Mucosa of gallbladder (tissue), 1 donor: ENCODE results near the gene TMEM129. TPM values are rescaled to one million over a fixed set of nuclear protein-coding genes. Genes with fewer than 3 reads are reported as not detected.

Experiments used
- DNase-seq: peaks from one replicate; pipeline ENCODE4 v3.0.0-alpha.2; 2020; ENCODE audit warnings: low spot score
- total RNA-seq: library from RNA; stranded (reverse); gene quantifications from one replicate; pipeline ENCODE4 v1.2.1, GENCODE V29; 2021
- donor health status: DM: no; HTN: no; CAD: no.

The TMEM129 gene, protein sequence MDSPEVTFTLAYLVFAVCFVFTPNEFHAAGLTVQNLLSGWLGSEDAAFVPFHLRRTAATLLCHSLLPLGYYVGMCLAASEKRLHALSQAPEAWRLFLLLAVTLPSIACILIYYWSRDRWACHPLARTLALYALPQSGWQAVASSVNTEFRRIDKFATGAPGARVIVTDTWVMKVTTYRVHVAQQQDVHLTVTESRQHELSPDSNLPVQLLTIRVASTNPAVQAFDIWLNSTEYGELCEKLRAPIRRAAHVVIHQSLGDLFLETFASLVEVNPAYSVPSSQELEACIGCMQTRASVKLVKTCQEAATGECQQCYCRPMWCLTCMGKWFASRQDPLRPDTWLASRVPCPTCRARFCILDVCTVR
- 60.5 TPM for total RNA-seq

DNA sequence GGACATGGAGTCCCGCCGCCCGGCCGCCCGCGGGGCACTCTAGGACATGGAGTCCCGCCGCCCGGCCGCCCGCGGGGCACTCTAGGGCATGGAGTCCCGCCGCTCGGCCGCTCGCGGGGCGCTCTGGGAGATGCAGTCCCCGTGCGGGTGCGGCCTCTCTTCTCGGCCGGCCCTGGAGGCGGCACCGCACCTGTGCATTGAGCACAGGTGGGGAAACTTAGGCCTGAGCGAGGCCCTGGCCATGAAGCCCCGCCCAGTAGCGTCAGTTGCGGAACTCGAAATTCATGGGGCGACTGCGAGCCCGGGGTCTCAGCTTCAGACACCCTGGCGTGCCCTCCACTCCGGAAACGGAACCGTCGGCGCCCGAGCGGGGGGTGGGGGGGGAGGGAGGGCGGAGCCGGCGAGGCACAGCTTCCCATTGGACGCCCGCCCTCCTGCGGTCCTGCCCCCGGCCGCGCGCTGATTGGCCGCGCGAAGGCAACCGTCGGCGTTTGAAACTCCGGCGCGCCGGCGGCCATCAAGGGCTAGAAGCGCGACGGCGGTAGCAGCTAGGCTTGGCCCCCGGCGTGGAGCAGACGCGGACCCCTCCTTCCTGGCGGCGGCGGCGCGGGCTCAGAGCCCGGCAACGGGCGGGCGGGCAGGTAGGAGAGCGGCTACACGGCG is at the start of gene TMEM129, which contains the start of gene TACC3:
Gene TMEM129 (minus strand): TSS at position 321 of the 663 bp plus-strand sequence. CDS start 486 bp downstream, outside the sequence.
Gene TACC3 (plus strand): TSS at position 519 of the 663 bp plus-strand sequence. CDS start 1,901 bp downstream, outside the sequence.
- DNase-seq: peak; percentile 94

DNA sequence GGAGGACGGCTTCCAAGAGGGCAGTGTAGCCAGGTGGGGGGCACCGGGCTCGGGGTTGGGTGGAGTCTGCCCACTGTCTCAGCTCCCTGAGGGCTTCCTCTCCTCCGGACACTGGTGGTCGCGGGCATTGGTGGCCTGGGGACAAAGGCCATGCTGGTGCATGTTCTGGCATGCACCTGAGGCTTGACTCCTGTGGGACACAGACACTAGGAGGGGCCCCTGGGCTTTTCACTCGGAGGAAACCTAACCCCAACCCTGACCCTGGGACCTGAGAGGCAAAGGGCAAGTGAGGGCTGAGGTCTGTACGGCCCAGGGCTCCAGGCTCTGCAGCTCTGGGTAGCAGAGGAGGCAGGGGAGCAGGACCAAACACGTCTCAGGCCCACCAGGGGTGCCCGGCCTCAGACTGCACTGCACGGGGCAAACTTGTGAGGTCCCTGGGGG is 49.7 kb upstream of the TMEM129 start:
- DNase-seq: no peak

DNA sequence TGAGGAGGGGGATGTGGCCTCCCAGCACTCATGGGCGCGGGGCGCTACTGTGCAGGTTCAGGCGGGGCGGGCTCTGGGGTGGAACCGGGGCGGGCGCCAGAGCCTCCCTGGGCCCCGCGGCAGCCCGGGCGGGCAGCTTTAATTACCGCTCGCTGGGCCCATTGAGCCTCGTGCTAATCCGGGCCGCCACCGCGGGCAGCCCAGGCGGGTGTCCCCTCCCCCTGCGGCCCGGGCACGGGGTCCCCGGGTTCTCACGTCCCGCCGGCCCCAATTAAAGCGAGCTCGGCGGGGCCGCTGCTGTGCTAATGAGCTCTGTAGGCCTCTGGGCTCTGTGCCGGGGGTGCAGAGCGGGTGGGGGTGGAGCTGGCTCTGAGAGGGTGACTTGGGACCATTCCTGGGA is 49.1 kb upstream of the TMEM129 start:
- no peak for DNase-seq

DNA sequence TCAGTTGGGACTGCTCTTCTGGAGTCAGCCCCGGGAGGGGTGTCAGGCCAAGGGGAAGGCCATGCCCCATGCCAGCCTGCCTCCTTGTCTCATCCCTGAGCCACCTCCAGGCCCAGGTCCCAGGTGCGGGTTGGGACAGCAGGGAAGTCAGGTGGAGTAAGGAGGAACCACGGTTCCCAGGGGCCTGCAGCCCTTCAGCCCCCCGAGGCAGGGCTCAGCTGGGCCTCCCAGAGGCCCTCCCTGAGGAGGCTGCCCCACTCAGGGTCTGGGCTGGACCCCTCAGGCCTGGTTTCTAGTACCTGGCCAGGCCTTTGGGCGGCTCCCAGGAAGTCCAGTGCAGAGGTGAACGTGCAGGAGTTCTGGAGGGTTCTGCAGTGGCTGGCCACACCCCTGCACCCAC is 48.6 kb upstream of the TMEM129 start:
- no peak for DNase-seq

DNA sequence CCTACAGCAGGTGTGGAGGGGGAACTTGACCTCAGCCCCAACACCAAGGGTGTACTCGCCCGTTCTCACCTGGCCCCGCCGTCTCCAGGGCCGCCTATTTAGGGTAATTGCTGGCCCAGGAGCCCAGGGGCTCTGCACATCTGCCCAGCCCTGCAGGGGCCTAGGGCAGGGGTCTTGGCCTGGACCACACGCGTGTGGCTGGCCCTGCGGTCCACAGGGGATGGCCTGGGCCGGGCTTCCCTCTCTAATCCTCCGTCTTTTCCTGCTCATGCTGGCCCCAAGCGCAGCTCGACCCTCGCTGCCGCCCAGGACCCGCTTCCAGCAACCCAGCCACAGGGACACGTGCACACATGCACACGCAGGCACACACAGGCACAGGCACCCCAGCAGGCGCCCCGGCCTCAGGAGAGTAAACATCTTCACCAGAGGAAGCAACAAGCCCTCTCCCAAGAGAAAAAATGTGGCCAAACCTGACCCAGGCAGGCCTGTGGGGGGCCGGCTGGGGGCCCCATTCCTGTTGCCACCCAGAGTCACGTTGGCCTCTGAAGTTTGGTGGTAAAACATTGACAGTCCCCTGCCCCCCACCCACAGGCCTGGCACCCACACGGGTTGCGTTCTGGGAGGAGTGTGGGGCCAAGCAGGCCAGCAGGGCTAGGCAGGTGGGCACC is 47.4 kb upstream of the TMEM129 start:
- DNase-seq: peak; percentile 31

DNA sequence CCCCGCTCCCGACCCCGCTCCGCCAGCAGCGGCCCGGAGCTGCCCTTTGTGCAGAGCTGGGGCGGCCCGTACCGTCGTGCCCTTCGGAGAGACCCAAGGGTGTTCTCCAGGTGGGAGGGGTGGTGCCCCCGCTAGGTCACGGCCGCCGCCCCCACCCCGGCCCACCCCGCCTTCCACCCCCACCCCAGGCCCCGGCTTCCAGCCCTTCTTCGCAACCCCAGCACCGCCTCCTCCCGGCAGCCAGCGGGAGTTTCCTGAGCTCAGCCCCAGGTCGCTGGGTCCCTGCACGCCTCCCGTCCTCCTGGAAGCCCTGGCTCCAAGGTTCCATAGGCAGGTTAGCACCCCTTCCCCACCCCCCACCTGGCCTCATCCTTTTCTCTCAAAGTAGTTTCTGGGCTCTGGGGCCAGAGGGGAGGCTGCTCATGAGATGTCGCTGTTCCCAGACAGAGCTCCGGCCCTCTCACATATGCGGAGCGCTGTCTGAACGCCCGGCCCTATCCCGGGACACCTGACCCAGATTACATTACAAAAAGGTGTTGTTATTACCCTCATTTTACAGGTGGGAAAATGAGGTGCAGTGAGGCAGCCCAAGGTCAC is 46.7 kb upstream of the TMEM129 start:
- DNase-seq: no peak

DNA sequence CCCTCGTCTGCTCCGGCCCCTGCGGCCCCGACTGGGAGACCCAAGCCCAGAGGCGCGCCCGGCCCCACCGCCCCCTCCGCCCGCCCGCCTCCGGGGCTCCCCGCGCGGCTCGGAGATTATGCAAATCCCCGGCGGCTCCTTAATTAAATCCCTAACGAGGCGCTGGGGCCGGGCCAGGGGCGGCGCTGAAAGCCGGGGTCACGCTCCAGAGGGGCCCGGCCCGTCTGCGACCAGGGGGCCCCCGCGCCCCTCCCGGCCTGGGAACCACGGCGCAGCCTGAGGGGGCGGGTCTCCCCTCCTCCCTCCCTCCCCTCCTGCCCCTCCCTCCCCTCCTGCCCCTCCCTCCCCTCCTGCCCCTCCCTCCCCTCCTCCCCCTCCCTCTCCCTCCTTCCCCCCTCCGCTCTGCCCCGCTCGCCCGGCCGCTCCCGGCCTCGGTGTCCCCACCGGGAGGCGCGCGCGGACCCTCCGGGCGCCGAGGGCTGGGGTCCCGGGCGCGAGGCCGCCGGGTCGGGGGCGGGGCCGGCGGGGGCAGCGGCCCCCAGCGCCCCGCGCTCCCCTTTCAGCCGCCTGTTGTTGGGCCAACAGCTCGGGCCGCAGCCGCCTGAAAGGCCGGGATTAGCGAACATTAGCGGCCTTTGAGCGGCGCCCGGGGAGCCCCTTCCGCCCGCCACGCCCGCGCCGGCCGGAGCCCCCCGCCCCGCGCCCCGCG is 46.1 kb upstream of the TMEM129 start:
- no peak for DNase-seq

DNA sequence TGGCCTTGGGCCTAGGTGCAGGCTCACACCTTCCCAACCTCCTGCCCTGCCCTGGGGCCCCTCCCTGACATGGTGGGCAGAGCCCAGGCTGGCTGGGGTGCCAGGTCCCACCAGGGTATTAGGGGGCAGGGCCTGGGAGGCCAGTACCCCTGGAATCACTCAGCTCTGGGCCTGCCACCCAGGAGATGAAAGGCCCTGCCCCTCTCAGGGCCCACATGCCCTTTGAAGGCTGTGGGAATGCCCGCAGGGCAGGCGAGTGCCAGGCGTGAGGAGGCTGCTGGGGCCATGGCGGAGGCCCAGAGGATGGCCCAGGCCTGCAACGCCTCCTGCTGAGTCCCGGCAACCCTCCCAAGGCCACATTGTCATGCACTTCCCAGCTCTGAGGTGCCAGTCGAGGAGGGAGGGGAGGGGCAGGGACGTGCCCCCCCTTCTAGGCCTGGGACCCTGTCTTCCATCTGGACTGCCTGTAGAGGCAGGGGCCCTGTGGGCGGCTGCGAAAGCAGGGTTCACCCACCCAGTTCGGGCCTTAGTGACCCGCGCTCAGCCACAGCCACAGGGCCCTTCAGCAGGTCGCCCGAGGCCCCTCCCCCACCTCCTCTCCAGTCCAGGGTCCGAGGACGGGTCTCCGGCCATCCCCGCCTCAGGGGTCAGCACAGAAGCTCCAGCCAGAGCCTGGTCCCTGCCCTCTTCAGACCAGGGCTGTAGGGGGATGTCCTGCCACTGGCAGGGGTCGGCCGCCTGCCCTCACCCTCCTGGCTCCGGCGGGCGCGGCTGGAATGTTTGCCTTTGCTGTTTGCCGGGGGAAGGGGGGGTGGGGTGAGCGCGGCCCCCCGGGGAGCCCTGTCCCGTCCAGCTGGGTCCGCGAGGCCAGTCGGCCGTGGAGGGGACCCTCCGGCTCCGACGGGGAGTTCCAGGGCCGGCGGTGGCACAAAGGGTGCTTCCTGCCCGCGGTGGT is 45.3 kb upstream of the TMEM129 start:
- no peak for DNase-seq

DNA sequence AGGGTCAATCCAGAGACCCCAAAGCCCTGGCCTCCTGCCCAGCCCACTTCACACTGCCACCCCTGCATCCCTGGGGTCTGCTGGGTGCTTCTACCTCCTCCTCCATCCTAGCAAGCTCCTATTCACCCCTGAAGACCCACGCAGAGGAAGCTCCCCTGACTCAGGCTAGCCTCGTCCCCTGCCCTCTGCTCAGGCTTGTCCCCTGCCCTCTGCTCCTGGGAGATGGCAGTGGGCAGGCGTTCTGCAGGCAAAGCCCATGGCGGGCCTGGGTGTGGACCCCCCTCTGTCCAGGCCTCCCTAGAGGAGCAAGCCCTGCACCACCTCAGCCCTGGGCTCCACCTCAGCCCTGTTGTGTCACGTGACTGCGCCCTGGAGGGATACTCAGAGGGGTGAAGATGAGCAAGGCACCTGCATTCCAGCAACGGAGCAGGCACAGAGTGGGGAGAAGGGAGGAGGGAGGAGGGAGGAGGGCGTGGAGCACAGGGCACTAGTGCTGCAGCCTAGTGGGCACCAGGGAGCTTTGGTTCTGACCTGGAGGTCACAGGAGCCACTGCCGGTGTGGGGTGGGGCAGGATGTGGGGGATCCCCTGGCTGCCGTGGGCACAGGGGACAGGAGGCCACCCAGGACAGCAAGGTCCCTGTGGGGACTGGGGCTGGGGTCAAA is 44.4 kb upstream of the TMEM129 start:
- no peak for DNase-seq

DNA sequence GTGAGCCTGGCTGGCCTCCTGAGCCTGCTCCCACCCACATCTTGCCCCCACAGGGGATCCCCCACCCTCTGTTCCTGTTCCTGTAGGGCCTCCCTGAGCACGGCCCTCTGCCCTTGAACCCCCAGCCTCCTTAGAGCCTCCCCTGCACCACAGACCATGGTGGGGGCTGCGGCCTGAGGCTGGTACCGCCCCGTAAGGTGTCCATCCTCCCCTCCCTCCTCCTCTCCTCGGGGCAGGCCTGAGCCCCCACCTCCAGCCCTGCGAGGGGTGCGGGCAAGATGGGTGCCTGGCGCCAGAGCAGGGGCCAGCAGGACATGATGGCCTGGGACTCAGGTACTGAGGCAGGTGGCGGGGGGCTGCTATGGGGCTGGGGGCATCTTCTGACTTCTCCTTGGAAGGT is 43.5 kb upstream of the TMEM129 start:
- no peak for DNase-seq

DNA sequence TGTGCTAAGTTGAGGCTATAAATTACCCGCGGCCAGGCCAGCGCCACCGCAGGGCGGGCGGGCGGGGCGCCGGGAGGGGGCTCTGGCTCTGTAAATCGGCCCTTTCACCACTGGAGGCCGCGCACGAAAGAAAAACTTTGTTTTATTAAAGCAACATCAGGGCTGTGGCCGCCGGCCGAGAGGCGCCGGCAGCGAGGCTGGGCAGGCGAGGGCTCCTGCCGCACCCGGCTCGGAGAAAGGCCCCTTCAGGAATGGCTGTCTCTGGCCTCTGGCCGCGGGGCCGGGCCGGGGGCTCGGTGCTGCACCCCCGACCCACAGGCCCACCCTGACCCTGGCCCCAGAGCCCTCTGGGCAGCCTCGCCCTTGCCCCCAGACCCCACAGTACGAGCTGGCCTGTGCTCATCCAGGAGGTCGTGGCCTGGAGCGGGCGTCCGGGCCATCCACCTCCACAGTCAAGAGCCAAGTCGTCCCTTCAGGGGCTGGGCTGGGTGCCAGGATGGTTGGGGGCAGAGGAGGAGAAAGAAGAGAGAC is 42.5 kb upstream of the TMEM129 start:
- DNase-seq: no peak

DNA sequence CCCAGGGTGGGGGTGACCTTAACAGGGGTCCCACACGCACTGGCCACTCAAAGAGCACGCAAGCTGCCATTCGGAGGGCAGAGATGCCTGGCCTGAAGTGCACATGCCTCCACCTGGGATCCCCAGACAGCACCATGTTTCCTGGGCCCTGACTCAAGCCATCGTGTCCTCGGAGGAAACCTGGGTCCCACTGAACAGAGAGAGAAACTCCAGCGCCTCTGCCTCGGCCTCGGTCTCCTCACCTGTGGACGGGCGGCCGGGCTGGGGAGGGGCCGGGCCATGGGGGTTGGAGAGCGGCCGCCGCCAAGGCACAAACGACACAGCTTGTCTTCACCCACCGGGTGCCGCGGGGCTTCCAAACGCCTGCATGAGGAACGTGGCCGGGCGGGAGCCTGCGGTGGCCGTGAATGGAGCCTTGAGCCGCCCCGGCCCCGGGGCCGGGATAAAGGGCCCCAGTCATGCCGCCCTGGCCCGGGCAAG is 42.0 kb upstream of the TMEM129 start:
- no peak for DNase-seq

DNA sequence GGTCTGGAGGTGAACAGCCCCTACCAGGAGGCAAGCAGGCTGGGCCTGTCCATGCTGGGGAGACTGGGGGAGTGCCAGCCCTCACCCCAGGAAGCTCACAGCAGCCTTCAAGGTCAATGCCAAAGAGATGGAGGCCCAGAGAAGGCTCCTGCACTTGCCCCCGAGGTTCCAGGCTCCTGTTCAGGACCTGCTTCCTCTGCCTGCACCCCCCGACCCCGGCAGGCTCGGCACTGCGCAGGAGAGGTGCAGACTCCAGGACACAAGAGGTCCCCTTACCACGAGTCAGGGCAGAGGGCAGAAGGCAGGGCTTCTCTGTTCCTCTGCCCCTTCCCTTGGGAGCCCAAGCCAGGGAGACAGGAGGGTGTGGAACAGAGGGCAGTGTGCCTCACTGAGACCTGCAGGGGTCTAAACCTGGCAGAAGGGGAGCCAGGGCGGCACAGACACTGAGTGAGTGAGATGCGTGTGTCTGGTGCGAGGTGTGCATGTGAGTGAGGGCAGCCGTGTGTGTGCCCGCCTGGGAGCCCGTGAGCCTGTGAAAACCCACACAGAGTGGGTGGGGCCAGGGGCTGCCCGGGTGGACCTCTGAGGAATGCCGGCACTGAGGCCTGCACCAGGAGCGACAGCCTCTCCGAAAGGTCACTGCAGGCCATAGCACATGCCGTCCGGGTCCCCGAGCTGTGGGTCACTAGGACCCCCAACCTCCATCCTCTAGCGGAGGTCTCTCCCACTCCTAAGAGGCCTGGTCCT is 41.3 kb upstream of the TMEM129 start:
- no peak for DNase-seq

DNA sequence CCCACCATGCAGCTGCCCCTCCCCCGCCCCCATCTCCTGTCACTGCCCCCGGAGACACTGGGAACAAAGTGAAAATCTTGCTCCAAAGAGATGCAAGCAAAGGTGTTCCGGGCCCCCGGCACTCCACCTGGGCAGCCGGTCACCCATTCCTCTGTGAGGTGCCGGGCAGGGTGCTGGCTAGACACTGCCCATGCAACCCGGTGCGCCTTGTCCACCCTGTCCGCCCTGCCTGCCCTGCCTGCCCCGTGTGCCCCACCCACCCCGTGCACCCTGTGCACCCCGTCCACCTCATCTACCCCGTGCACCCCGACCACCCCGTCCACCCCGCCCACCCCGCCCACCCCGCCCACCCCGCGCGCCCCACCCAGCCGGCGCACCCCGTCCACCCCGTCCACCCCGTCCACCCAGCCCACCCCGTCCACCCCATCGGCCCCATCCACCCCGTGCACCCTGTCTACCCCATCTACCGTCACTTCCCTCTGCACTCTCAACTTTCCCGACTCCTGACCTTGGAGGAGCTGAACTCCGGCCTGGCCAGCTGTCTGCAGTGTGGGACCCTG is 40.1 kb upstream of the TMEM129 start:
- DNase-seq: no peak

DNA sequence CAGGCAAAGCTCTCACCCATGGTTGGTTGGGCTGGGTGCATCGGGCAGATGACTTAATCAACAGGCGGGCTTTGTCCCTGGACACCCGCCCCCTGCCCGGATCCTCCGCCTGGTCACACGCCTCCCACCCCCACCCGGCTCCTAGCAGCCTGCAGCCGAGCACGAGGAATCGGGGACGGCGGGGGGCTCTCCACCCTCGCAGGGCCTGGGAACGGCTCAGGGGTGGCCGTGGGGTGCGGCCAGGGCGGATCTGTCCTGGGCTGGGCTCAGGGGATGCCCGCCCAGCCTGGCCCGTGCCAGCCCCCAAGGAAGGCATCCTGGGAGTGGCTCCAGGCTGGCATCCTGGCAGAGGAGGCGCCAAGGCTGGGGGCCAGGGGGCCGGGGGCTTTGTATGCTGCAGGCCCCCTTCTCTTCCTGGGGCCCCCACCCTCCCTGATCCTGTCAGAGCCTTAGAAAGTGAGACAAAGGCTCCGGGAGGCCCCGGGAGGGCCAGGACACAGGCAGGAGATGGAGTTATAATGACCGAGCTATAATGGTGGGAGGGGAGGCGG is 39.5 kb upstream of the TMEM129 start:
- no peak for DNase-seq

DNA sequence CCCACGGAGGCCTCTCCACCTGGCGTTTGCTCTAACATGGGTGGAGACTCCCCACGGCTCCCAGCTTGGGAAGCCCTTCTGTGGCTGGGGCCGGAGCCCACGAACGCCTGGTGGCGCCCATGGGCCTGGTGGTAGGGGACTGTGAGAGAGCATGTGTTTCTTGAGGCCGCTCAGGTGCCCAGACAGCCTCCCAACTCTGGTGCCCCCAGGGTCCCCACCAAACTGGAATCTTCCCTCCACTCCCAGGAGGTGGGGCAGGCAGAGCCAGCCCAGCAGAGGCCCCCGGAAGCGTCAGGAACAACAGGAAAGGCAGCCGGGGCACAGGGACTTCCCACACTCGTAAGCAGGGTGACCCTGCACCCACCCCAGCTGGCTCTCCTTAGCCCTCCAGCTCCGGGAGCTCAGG is 38.7 kb upstream of the TMEM129 start:
- no peak for DNase-seq

DNA sequence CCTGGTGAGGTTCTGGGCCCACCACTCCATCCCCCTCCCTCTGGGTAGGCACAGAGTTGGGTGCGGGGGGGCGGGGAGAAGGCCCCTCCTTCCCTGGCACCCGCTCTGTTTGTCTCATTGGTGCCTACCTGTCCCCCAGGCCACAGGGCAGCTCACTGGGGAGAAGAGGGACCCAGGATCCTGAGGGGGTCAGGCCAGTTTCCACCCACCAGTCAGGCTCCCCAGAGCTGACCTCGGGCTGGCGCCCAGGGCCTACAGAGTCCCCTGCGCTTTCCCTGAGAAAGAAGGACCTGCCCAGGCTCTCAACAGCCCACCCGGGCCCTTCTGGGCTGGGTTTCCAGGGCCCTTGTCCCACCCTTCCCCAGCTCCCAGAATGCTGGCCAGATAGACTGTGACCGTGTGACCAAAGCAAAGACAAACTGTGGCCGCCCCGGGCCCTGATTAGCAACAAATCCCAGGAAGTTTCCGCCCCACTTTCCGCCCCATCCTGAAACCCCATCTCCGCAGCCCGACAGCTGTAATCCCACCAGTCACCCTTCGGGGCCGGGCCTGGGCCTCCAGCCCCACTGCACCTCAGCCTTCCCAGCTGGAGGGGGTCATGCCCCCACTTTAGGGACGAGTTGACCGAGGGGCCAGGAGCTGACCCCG is 38.2 kb upstream of the TMEM129 start:
- no peak for DNase-seq
